ENCODE results near the gene SEC63. TPM values are rescaled to one million over a fixed set of nuclear protein-coding genes. Genes with fewer than 3 reads are reported as not detected.
A peak's percentile ranks its signal among the peaks of the same experiment; 100 is the strongest.

The SEC63 gene
- total RNA-seq, 1 donor from 2014 or later = 25.3 TPM

DNA sequence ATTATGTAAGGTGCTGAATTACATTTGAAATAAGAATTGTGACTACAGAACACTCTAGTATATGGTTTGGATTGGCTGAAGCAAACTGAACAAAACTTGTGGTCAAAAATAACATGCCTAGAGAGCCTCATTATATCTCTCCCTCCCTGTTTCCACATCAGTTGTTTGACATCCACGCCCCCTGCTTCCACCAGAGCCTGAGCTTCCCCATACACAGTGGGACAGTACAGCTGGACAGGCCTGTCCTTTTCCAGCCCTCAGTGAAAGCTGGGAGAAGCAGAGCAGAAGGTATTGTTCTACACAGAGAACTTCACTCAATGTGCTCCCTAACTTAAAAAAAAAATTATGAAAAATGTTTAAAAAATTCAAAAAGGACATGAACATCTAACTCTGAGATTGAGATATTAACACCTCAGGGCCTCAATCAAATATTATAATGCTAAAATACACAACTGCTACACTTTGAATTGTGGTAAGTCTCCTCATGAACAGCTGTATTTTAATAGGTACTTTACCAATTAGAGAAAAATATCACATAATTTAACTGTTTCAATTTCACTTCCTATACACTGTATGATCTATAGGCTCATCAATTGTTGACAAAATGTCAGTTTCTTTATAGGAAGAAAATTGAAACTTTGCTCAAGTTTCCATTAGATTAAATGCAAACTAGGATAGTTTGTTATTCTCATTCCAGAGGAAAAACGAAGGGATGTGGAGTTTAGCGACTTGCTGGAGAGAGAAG lies 89.0 kb downstream of the SEC63 start:
- Histone ChIP-seq H3K9me3 (no peaks in the 10 kb centered on the region), H3K27me3 (no peaks in the 10 kb centered on the region), H3K27ac (no peak overlapping the region), H3K4me1 (no peaks in the 10 kb centered on the region), H3K4me3 (no peak overlapping the region), H3K36me3 (peaks cover 0 to 4% of the 10 kb centered on the region in 2 donors)
- intact Hi-C loops (cut with DNase I) = no loop called here
- DNase-seq (ENCODE audit: extremely low spot score in 2 of 2) = no peak
- TF ChIP-seq, protein P1, sequence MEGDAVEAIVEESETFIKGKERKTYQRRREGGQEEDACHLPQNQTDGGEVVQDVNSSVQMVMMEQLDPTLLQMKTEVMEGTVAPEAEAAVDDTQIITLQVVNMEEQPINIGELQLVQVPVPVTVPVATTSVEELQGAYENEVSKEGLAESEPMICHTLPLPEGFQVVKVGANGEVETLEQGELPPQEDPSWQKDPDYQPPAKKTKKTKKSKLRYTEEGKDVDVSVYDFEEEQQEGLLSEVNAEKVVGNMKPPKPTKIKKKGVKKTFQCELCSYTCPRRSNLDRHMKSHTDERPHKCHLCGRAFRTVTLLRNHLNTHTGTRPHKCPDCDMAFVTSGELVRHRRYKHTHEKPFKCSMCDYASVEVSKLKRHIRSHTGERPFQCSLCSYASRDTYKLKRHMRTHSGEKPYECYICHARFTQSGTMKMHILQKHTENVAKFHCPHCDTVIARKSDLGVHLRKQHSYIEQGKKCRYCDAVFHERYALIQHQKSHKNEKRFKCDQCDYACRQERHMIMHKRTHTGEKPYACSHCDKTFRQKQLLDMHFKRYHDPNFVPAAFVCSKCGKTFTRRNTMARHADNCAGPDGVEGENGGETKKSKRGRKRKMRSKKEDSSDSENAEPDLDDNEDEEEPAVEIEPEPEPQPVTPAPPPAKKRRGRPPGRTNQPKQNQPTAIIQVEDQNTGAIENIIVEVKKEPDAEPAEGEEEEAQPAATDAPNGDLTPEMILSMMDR (IDR thresholded peaks at IDR 0.05) = no peak
- TF ChIP-seq POLR2AphosphoS5 (IDR thresholded peaks at IDR 0.05; ENCODE audit: insufficient read depth in 1 of 2, low read depth in 1 of 2) (no peak), POLR2A (IDR thresholded peaks at IDR 0.05) (no peak)

GRCh38 chr6:107867302-107867615 lies 90.7 kb downstream of the SEC63 start:
- no peak for DNase-seq (ENCODE audit: extremely low spot score in 2 of 2)
- Histone ChIP-seq H3K4me1 (no peaks in the 10 kb centered on the region), H3K27ac (no peak overlapping the region), H3K9me3 (no peaks in the 10 kb centered on the region), H3K4me3 (no peak overlapping the region), H3K36me3 (peaks cover 0 to 4% of the 10 kb centered on the region in 2 donors), H3K27me3 (no peaks in the 10 kb centered on the region)
- intact Hi-C loops (cut with DNase I) = no loop called here
- TF ChIP-seq, protein P1 (IDR thresholded peaks at IDR 0.05) = no peak
- no peak for TF ChIP-seq POLR2A (IDR thresholded peaks at IDR 0.05)

GRCh38 chr6:107866606-107867301 lies 91.3 kb downstream of the SEC63 start:
- intact Hi-C loops (cut with DNase I) = no loop called here
- Histone ChIP-seq H3K36me3 (peaks cover 0 to 4% of the 10 kb centered on the region in 2 donors), H3K4me3 (no peak overlapping the region)

DNA sequence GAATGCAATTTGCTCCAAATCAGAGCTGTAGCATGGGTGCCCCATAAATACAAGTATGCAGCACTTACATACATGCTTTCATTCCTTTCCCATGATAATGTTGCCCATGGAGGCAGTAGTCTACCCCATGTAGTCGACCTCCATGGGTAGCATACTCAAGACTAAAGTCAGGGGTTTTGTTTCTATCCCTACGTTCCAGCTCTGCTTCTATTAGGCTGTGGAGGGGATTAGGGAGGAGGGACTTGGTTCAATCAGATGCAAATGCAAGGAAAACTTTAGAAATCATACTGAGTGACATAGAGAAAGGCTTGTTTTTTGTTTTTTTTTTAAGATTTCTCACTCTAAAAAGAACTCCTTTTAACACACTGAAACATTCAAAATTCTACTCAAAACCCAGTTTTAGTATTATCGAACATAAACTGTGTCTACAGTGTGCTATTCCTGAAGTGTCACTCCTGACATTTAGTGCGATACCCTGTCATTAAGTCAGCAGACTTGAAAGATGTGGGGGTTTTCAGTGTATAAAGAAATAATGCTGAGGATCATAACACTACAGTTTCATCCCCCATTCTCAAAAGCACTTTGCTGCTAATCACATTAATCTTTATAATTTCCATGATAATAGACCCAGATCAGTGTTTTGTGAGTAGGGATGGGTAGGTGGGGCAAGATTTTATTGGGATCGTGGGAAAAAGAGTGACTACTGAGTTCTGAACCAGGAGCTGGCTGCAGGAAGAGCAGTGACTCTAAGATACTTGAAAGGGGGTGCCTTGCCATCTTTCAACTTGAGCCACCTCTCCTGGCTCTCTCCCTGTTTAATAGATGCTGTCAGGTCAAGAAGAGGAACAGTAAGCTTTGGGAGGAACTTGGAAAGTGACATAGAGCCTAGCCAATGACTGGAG lies 93.5 kb downstream of the SEC63 start:
- no peaks in the 10 kb centered on the region for H3K4me1 ChIP-seq
- no peaks in the 10 kb centered on the region for H3K9me3 ChIP-seq
- no peak for DNase-seq (ENCODE audit: extremely low spot score in 2 of 2)
- intact Hi-C loops (cut with DNase I) = no loop called here
- H3K4me3 ChIP-seq = no peak overlapping the region
- TF ChIP-seq POLR2A (IDR thresholded peaks at IDR 0.05) (no peak), POLR2AphosphoS5 (IDR thresholded peaks at IDR 0.05; ENCODE audit: insufficient read depth in 1 of 2, low read depth in 1 of 2) (no peak)
- TF ChIP-seq, protein P1 (IDR thresholded peaks at IDR 0.05) = no peak
- H3K27ac ChIP-seq = no peak overlapping the region
- no peaks in the 10 kb centered on the region for H3K36me3 ChIP-seq
- no peaks in the 10 kb centered on the region for H3K27me3 ChIP-seq

More at GRCh38 chr6:107866606-107867301, 91.3 kb downstream of the SEC63 start:
- H3K9me3 ChIP-seq = no peaks in the 10 kb centered on the region
- no peaks in the 10 kb centered on the region for H3K4me1 ChIP-seq
- TF ChIP-seq POLR2A (IDR thresholded peaks at IDR 0.05) (no peak), POLR2AphosphoS5 (IDR thresholded peaks at IDR 0.05; ENCODE audit: insufficient read depth in 1 of 2, low read depth in 1 of 2) (no peak)
- TF ChIP-seq, protein P1 (IDR thresholded peaks at IDR 0.05) = peak in 1 of 3 experiments; percentile 9
- H3K27ac ChIP-seq = no peak overlapping the region
- no peaks in the 10 kb centered on the region for H3K27me3 ChIP-seq
- no peak for DNase-seq (ENCODE audit: extremely low spot score in 2 of 2)

All from vagina (tissue), 2 donors.